Mesodermal cell (in vitro differentiated cells): Measurements from ENCODE around the gene FHAD1.

Experiments
- H3K27ac ChIP-seq: 2 replicates; pipeline ENCODE4 v1.7.0; 2013; ENCODE audit warnings: mild to moderate bottlenecking, low read depth, low read length, moderate library complexity; ENCODE audit not compliant: severe bottlenecking
- H3K36me3 ChIP-seq: 2 replicates; pipeline ENCODE4 v1.7.1; 2013; ENCODE audit warnings: mild to moderate bottlenecking, low read length, moderate library complexity; ENCODE audit not compliant: control insufficient read depth, insufficient read depth
- H3K4me1 ChIP-seq: one replicate; pipeline ENCODE4 v1.7.1; 2013; ENCODE audit warnings: mild to moderate bottlenecking, low read length; ENCODE audit not compliant: insufficient read depth, control insufficient read depth, poor library complexity, severe bottlenecking
- H3K4me3 ChIP-seq: 2 replicates; pipeline ENCODE4 v1.7.0; 2013; ENCODE audit warnings: low read length, control low read depth, mild to moderate bottlenecking; ENCODE audit not compliant: insufficient read depth, poor library complexity, severe bottlenecking; ENCODE audit errors: extremely low read depth
- H3K9me3 ChIP-seq: 2 replicates; pipeline ENCODE4 v1.7.1; 2013; ENCODE audit warnings: mild to moderate bottlenecking, low read length, moderate library complexity; ENCODE audit not compliant: control insufficient read depth
- WGBS, 2 experiments: methylation state at CpG; one replicate each; pipeline ENCODE4 v1.1.5; 2013; ENCODE audit warnings: missing lambda C conversion rate in 2 of 2; ENCODE audit not compliant: insufficient coverage in 2 of 2; 5-methylcytosine and 5-hydroxymethylcytosine counted together

The FHAD1 gene

GRCh38 chr1:15330028-15330427 lies 83.0 kb downstream of the FHAD1 start:
- Histone ChIP-seq H3K36me3 (no peaks in the 10 kb centered on the region), H3K4me1 (peaks cover 2% of the 10 kb centered on the region), H3K27ac (no peak overlapping the region), H3K9me3 (no peaks in the 10 kb centered on the region), H3K4me3 (no peak overlapping the region)
- 95 to 100% methylated on average over 6 of the region's 8 CpGs for WGBS, 2 experiments

- 88 to 98% methylated on average over 3 to 5 of the region's 5 CpGs for WGBS, 2 experiments
- Histone ChIP-seq H3K4me3 (no peak overlapping the region), H3K27ac (no peak overlapping the region), H3K36me3 (no peaks in the 10 kb centered on the region), H3K9me3 (no peaks in the 10 kb centered on the region), H3K4me1 (no peaks in the 10 kb centered on the region)
Observed at GRCh38 chr1:15331180-15331579, 84.2 kb downstream of the FHAD1 start.

- Histone ChIP-seq H3K36me3 (no peaks in the 10 kb centered on the region), H3K9me3 (no peaks in the 10 kb centered on the region), H3K4me1 (no peaks in the 10 kb centered on the region), H3K27ac (no peak overlapping the region), H3K4me3 (no peak overlapping the region)
- WGBS, 2 experiments = 86 to 100% methylated on average over 1 of the region's 2 CpGs
Observed at GRCh38 chr1:15331734-15332133, 84.7 kb downstream of the FHAD1 start.

- H3K9me3 ChIP-seq = no peaks in the 10 kb centered on the region
- no peaks in the 10 kb centered on the region for H3K36me3 ChIP-seq
- 93 to 96% methylated on average over 3 of the region's 4 CpGs for WGBS, 2 experiments
Observed at GRCh38 chr1:15332525-15332924, 85.5 kb downstream of the FHAD1 start.

GRCh38 chr1:15332952-15333715 lies 86.1 kb downstream of the FHAD1 start:
- Histone ChIP-seq H3K4me1 (peaks cover 7% of the 10 kb centered on the region), H3K27ac (no peak overlapping the region), H3K9me3 (peaks cover under 1% of the 10 kb centered on the region), H3K4me3 (no peak overlapping the region), H3K36me3 (no peaks in the 10 kb centered on the region)
- WGBS, 2 experiments = 91% methylated on average over 4 of the region's 11 CpGs; no CpG with 5 or more reads in 1 of the 2 experiments

More at GRCh38 chr1:15332525-15332924, 85.5 kb downstream of the FHAD1 start:
- no peak overlapping the region for H3K27ac ChIP-seq
- no peak overlapping the region for H3K4me3 ChIP-seq
- H3K4me1 ChIP-seq = peaks cover 7% of the 10 kb centered on the region

GRCh38 chr1:15334995-15335394 lies 88.0 kb downstream of the FHAD1 start:
- Histone ChIP-seq H3K4me1 (peaks cover 7% of the 10 kb centered on the region), H3K36me3 (no peaks in the 10 kb centered on the region), H3K9me3 (peaks cover 10% of the 10 kb centered on the region), H3K4me3 (no peak overlapping the region), H3K27ac (no peak overlapping the region)
- 93 to 96% methylated on average over 3 to 8 of the region's 10 CpGs for WGBS, 2 experiments

- WGBS, 2 experiments = 96 to 97% methylated on average over 6 to 7 of the region's 7 CpGs
- H3K4me3 ChIP-seq = no peak overlapping the region
- peaks cover 16% of the 10 kb centered on the region for H3K9me3 ChIP-seq
- H3K27ac ChIP-seq = no peak overlapping the region
- H3K36me3 ChIP-seq = no peaks in the 10 kb centered on the region
- peaks cover 10% of the 10 kb centered on the region for H3K4me1 ChIP-seq
Observed at GRCh38 chr1:15336866-15337265, 89.8 kb downstream of the FHAD1 start.

- peaks cover 10% of the 10 kb centered on the region for H3K4me1 ChIP-seq
- H3K27ac ChIP-seq = no peak overlapping the region
- H3K9me3 ChIP-seq = peaks cover 16% of the 10 kb centered on the region
- no peak overlapping the region for H3K4me3 ChIP-seq
- H3K36me3 ChIP-seq = no peaks in the 10 kb centered on the region
- WGBS, 2 experiments = 75 to 79% methylated on average over 16 of the region's 17 CpGs
Observed at GRCh38 chr1:15337656-15338402, 90.8 kb downstream of the FHAD1 start.

GRCh38 chr1:15339570-15339969 lies 92.5 kb downstream of the FHAD1 start:
- 91 to 93% methylated on average over 3 to 4 of the region's 4 CpGs for WGBS, 2 experiments
- H3K27ac ChIP-seq = no peak overlapping the region
- peaks cover 10% of the 10 kb centered on the region for H3K4me1 ChIP-seq
- H3K4me3 ChIP-seq = no peak overlapping the region
- H3K36me3 ChIP-seq = no peaks in the 10 kb centered on the region
- H3K9me3 ChIP-seq = peaks cover 16% of the 10 kb centered on the region

GRCh38 chr1:15341228-15341627 lies 94.2 kb downstream of the FHAD1 start:
- H3K9me3 ChIP-seq = peaks cover 16% of the 10 kb centered on the region
- H3K4me3 ChIP-seq = no peak overlapping the region
- peaks cover 10% of the 10 kb centered on the region for H3K4me1 ChIP-seq
- 100% methylated on average over 2 of the region's 2 CpGs; no CpG with 5 or more reads in 1 of the 2 experiments for WGBS, 2 experiments
- H3K36me3 ChIP-seq = no peaks in the 10 kb centered on the region
- no peak overlapping the region for H3K27ac ChIP-seq
